Ishikawa (cell line): Measurements from ENCODE around the gene PRPF40B.
"Not testable (repeated sequence)": the region's sequence is repeated elsewhere in the genome, so short reads cannot be mapped to it uniquely, and the experiment has no call there.

Experiments
- CEBPB ChIP-seq: IDR thresholded peaks from 2 replicates; pipeline ENCODE4 v1.6.1; 2012
- CREB1 ChIP-seq: IDR thresholded peaks from 2 replicates; pipeline ENCODE4 v1.6.1; 2012; ENCODE audit warnings: low read depth
- EGR1 ChIP-seq: IDR thresholded peaks from 2 replicates; pipeline ENCODE4 v1.6.1; 2012
- EP300 ChIP-seq: IDR thresholded peaks from 2 replicates; pipeline ENCODE4 v1.6.1; 2012; ENCODE audit warnings: borderline replicate concordance
- FOXM1 ChIP-seq: IDR thresholded peaks from 2 replicates; pipeline ENCODE4 v1.6.1; 2012; ENCODE audit warnings: low read depth, borderline replicate concordance
- NFIC ChIP-seq: IDR thresholded peaks from 2 replicates; pipeline ENCODE4 v1.6.1; 2012
- RAD21 ChIP-seq: IDR thresholded peaks from 2 replicates; pipeline ENCODE4 v1.6.1; 2012; ENCODE audit warnings: low read depth
- REST ChIP-seq: IDR thresholded peaks from 2 replicates; pipeline ENCODE4 v1.6.1; 2012; ENCODE audit warnings: low read depth, mild to moderate bottlenecking
- TAF1 ChIP-seq: IDR thresholded peaks from 2 replicates; pipeline ENCODE4 v1.6.1; 2012; ENCODE audit warnings: low read depth, mild to moderate bottlenecking
- TCF12 ChIP-seq: IDR thresholded peaks from 2 replicates; pipeline ENCODE4 v1.6.1; 2012; ENCODE audit warnings: low read depth
- TEAD4 ChIP-seq: IDR thresholded peaks from 2 replicates; pipeline ENCODE4 v1.6.1; 2012
- USF1 ChIP-seq: IDR thresholded peaks from 2 replicates; pipeline ENCODE4 v1.6.1; 2012
- YY1 ChIP-seq: IDR thresholded peaks from 2 replicates; pipeline ENCODE4 v1.6.1; 2012; ENCODE audit warnings: low read depth
- ZBTB7A ChIP-seq: IDR thresholded peaks from 2 replicates; pipeline ENCODE4 v1.6.1; 2012; ENCODE audit warnings: low read depth
- TF ChIP-seq, protein P1 (sequence below): IDR thresholded peaks from 2 replicates; pipeline ENCODE4 v1.6.1; 2012

The PRPF40B gene

GRCh38 chr12:49599961-49600360 lies 23.4 kb upstream of the PRPF40B start:
- TF ChIP-seq EP300 (no peak), TCF12 (no peak), NFIC (no peak), TEAD4 (no peak), YY1 (no peak), FOXM1 (no peak), ZBTB7A (no peak)

- TF ChIP-seq TAF1 (no peak), TCF12 (no peak), EP300 (no peak), TEAD4 (no peak)
These were observed 19.6 kb upstream of the PRPF40B start for GRCh38 chr12:49603721-49604120.

GRCh38 chr12:49604856-49605255 lies 18.5 kb upstream of the PRPF40B start:
- TF ChIP-seq TEAD4 (no peak), FOXM1 (no peak), RAD21 (no peak), CREB1 (no peak), REST (no peak), TAF1 (no peak), USF1 (no peak), ZBTB7A (no peak), NFIC (no peak), CEBPB (no peak), TCF12 (no peak)
- TF ChIP-seq, protein P1, sequence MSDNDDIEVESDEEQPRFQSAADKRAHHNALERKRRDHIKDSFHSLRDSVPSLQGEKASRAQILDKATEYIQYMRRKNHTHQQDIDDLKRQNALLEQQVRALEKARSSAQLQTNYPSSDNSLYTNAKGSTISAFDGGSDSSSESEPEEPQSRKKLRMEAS, result no peak

GRCh38 chr12:49605539-49605938 lies 17.8 kb upstream of the PRPF40B start, which contains the start of gene FAM186B:
Gene FAM186B, minus strand, starts transcription at chr12:49605639. Its CDS starts 162 bp downstream, at chr12:49605477.
- TF ChIP-seq YY1, CREB1, ZBTB7A: not testable (repeated sequence)

- TF ChIP-seq NFIC (no peak), TEAD4 (no peak), CREB1 (no peak), RAD21 (no peak), CEBPB (no peak), USF1 (no peak), EGR1 (no peak)
These were observed 14.1 kb upstream of the PRPF40B start for GRCh38 chr12:49609059-49609874.

DNA sequence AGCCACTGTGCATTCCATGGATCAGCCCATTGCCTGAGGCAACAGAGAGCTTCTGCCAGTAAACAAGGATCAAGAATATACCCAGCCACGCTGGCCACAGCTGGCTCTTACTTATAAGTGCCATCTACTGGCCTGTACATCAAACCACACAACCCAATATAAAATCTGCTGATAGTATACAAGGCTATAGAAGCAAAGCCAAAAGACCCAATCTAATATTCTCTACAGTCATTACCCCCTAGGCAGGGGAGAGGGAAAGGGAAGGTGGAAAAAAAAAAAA lies 13.5 kb upstream of the PRPF40B start:
- no peak for TF ChIP-seq EGR1
- no peak for TF ChIP-seq CEBPB
- TF ChIP-seq CREB1, result no peak
- TF ChIP-seq YY1, result no peak
- TF ChIP-seq REST, result no peak
- no peak for TF ChIP-seq ZBTB7A
- TF ChIP-seq USF1, result no peak
- TF ChIP-seq, protein P1, result no peak
- no peak for TF ChIP-seq TAF1
- TF ChIP-seq EP300, result no peak
- no peak for TF ChIP-seq RAD21
- TF ChIP-seq TEAD4, result no peak
